Left lung (tissue), 10 donors: ENCODE results near the gene SCAMP5. TPM values are rescaled to one million over a fixed set of nuclear protein-coding genes. Genes with fewer than 3 reads are reported as not detected.
A peak's percentile ranks its signal among the peaks of the same experiment; 100 is the strongest.

ENCODE experiments used
- ATAC-seq: fragments of 200-7000 bp; cut with Tn5 transposase; one replicate; pipeline ENCODE4 v1.9.1; 2020; ENCODE audit warnings: moderate library complexity
- DNase-seq, 4 donors: peaks; one replicate each; pipeline ENCODE4 v3.0.0-alpha.2; 2013 to 2020
- H3K27ac ChIP-seq, 2 donors: fragments of 200-600 bp; sonication (generic) in 1 of 2; one replicate each; pipeline versions ENCODE4 v1.5.0 to v1.8.0; 2020 to 2021
- H3K27me3 ChIP-seq, 2 donors: fragments of 200-600 bp; sonication (generic) in 1 of 2; one replicate each; pipeline versions ENCODE4 v1.5.0 to v1.8.0; 2020 to 2021
- H3K36me3 ChIP-seq, 2 donors: fragments of 200-600 bp; sonication (generic) in 1 of 2; one replicate each; pipeline versions ENCODE4 v1.5.0 to v1.8.0; 2020 to 2021
- H3K4me1 ChIP-seq, 2 donors: fragments of 200-600 bp; one replicate each; pipeline ENCODE4 v1.8.0; 2021
- H3K4me3 ChIP-seq, 2 donors: fragments of 200-600 bp; sonication (generic) in 1 of 2; one replicate each; pipeline versions ENCODE4 v1.5.0 to v1.8.0; 2020 to 2021; ENCODE audit warnings: mild to moderate bottlenecking in 1 of 2
- H3K9me3 ChIP-seq, 2 donors: fragments of 200-600 bp; sonication (generic) in 1 of 2; one replicate each; pipeline versions ENCODE4 v1.5.0 to v1.8.0; 2020 to 2021
- intact Hi-C, 2 donors: fragments of 100-400 bp; cut with DNase I; formaldehyde crosslinking; loops; one replicate each; pipeline versions ENCODE4 v1.11.2 to v1.14.2; 2022
- polyA plus RNA-seq, 6 donors: library from polyadenylated mRNA; unstranded; fragments of 120-200 nt; gene quantifications; one replicate each; pipeline ENCODE4 v1.2.1, GENCODE V29; 2013; ENCODE audit not compliant: insufficient read length in 6 of 6
- total RNA-seq, 2 donors: library from RNA; stranded (reverse); fragmentation: NEBNext Ultra II Directional; extraction: Animal tissue kit (Norgen Biotek cat#: 25700); gene quantifications; one replicate each; pipeline ENCODE4 v1.2.1, GENCODE V29; 2021
- TF ChIP-seq, protein P1 (sequence below), 2 donors: fragments of 200-600 bp; sonication (generic) in 1 of 2; IDR thresholded peaks; one replicate each; pipeline versions ENCODE4 v1.5.0 to v1.8.0; 2021; ENCODE audit warnings: antibody characterized with exemption in 2 of 2
- donor health status: DM: no; HTN: yes; CAD: no.
- donor health status: DM: no; HTN: no; CAD: no.

Gene SCAMP5
- total and polyA plus RNA-seq, 8 donors: 1.9 to 31.3 (median 13.8) TPM

DNA sequence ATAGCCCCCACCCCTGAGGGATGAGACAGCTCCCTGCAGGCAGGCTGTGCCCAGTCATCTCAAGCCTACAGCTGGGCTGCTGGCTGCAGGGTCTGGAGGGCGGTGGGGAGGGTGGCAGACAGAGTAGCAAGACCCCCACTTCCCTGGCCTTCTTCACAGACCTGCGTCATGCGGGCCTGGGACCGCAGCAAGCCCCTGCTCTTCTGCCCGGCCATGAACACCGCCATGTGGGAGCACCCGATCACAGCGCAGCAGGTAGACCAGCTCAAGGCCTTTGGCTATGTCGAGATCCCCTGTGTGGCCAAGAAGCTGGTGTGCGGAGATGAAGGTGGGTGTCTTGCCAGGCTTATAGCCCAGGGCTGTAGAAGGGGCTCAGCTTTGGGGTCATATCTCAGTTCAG is 53.0 kb downstream of the SCAMP5 start:
- no peak for ATAC-seq
- H3K36me3 ChIP-seq: no peaks in the 10 kb centered on the region
- peak overlapping the region in 1 of 2 donors; percentile 85 for H3K27ac ChIP-seq
- H3K9me3 ChIP-seq: no peaks in the 10 kb centered on the region
- TF ChIP-seq, protein P1, sequence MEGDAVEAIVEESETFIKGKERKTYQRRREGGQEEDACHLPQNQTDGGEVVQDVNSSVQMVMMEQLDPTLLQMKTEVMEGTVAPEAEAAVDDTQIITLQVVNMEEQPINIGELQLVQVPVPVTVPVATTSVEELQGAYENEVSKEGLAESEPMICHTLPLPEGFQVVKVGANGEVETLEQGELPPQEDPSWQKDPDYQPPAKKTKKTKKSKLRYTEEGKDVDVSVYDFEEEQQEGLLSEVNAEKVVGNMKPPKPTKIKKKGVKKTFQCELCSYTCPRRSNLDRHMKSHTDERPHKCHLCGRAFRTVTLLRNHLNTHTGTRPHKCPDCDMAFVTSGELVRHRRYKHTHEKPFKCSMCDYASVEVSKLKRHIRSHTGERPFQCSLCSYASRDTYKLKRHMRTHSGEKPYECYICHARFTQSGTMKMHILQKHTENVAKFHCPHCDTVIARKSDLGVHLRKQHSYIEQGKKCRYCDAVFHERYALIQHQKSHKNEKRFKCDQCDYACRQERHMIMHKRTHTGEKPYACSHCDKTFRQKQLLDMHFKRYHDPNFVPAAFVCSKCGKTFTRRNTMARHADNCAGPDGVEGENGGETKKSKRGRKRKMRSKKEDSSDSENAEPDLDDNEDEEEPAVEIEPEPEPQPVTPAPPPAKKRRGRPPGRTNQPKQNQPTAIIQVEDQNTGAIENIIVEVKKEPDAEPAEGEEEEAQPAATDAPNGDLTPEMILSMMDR (IDR thresholded peaks at IDR 0.05): no peak
- intact Hi-C loops: no loop called here
- no peak for DNase-seq
- H3K4me3 ChIP-seq: no peak overlapping the region
- H3K4me1 ChIP-seq: peaks cover 49 to 79% of the 10 kb centered on the region in 2 donors
- H3K27me3 ChIP-seq: no peaks in the 10 kb centered on the region

DNA sequence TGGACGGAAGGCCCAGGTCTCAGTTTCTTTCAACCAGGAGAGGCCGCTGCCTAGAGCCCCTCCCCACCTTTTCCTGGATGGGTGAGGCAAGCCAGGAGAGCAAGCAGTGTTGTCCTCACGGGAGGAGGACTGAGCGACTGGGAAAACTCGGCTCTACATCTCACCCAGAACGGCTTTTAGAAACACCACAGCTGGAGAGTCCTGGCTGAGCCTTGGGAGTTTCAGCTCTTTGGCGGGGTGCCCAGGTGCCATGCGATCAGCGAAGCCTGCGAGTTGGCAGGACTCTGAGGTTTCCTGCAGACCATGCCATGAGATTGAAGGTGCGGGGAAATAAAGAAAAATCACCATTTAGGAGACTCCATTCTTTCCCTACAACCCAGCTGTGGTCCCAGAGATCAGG is 54.0 kb downstream of the SCAMP5 start:
- Histone ChIP-seq H3K36me3 (no peaks in the 10 kb centered on the region), H3K4me3 (no peak overlapping the region), H3K4me1 (peaks cover 39 to 69% of the 10 kb centered on the region in 2 donors), H3K27me3 (no peaks in the 10 kb centered on the region), H3K9me3 (no peaks in the 10 kb centered on the region), H3K27ac (peak overlapping the region in 1 of 2 donors; percentile 85)
- TF ChIP-seq, protein P1 (IDR thresholded peaks at IDR 0.05): no peak
- DNase-seq: peak in 3 of 4 donors; percentile 31 to 69 (median 67)
- peak; percentile 13 for ATAC-seq
- intact Hi-C loops: no loop called here

DNA sequence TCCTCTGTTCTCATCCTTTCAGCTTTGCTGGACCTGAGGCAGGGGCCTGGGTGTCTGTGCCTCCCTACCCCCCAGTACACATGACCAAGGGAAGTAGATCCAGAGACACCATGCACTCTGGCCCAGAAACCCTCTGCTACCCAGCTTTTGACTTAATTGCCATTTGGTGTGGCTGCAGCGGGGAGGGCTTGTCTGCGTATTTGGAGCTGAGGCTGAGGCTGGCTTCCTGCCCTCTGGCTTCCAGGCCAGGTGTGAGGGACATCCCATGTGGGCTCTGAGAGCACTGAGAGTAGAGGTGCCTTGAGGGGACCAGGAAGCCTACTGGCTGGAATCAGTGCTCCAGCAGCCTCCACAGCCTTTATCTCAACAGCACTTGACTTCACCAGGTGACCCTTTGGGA is 54.9 kb downstream of the SCAMP5 start:
- peaks cover 36 to 60% of the 10 kb centered on the region in 2 donors for H3K4me1 ChIP-seq
- intact Hi-C loops: no loop called here

DNA sequence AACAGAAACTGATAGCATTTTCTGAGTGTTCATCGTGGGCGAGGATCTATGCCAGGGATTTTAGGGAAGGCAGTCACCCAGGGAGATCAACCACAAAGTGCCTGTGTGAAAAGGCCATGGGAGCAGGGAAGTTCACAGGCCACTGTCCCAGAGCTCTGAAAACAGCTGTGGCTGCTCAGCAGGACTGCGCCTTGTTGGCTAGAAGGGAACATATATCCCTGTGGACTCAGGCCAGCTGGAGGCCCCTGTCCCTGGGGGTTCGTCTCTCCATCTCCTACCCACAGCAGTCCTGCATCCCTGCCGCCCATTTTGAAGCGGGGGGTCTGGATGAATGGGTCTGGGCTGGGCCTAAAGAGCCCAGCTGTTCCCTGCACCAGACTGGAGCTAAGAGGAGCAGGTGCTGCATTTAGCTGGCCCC is 55.8 kb downstream of the SCAMP5 start:
- Histone ChIP-seq H3K4me3 (no peak overlapping the region), H3K36me3 (no peaks in the 10 kb centered on the region), H3K9me3 (no peaks in the 10 kb centered on the region), H3K4me1 (peaks cover 28 to 54% of the 10 kb centered on the region in 2 donors), H3K27ac (no peak overlapping the region), H3K27me3 (no peaks in the 10 kb centered on the region)
- ATAC-seq: no peak
- TF ChIP-seq, protein P1 (IDR thresholded peaks at IDR 0.05): no peak
- DNase-seq: peak in 1 of 4 donors; percentile 44
- intact Hi-C loops: no loop called here

More for the DNA sequence above, 54.9 kb downstream of the SCAMP5 start:
- no peak overlapping the region for H3K4me3 ChIP-seq
- DNase-seq (no peak), ATAC-seq (no peak)
- TF ChIP-seq, protein P1 (IDR thresholded peaks at IDR 0.05): no peak
- no peaks in the 10 kb centered on the region for H3K9me3 ChIP-seq
- no peak overlapping the region for H3K27ac ChIP-seq
- H3K36me3 ChIP-seq: no peaks in the 10 kb centered on the region
- no peaks in the 10 kb centered on the region for H3K27me3 ChIP-seq

DNA sequence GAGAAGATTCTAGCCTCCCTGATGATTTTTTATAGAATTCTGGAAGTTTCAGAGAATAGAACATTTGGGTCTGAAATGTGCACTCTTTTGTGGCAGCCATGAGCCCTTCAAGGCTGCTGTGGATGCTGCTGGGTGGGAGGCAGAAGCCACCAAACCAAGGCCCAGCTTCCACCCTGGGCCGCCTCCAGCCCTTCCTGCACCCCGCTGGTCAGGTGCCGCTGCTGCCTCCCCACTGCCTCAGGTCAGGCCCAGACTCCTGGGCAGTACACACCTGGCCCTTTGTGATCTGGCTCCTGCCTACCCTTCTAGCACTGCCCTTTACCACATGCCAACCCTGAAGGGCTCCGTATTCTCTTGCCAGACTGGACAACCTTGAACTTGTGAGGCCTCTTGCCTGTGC is 56.3 kb downstream of the SCAMP5 start:
- Histone ChIP-seq H3K4me1 (peaks cover 23 to 49% of the 10 kb centered on the region in 2 donors), H3K27ac (no peak overlapping the region), H3K9me3 (no peaks in the 10 kb centered on the region), H3K27me3 (no peaks in the 10 kb centered on the region), H3K36me3 (no peaks in the 10 kb centered on the region), H3K4me3 (no peak overlapping the region)
- ATAC-seq: no peak
- intact Hi-C loops: no loop called here
- no peak for DNase-seq
- TF ChIP-seq, protein P1 (IDR thresholded peaks at IDR 0.05): no peak
